GM21717 (cell line): ENCODE results near the gene ZNF433.
"Not testable (repeated sequence)": the region's sequence is repeated elsewhere in the genome, so short reads cannot be mapped to it uniquely, and the experiment has no call there.

Experiments
- ATAC-seq: cut with Tn5 transposase; IDR thresholded peaks from one replicate; pipeline ENCODE4 v1.9.1; 2021; ENCODE audit warnings: mild to moderate bottlenecking, moderate library complexity; ENCODE audit not compliant: unreplicated experiment

The ZNF433 gene

DNA sequence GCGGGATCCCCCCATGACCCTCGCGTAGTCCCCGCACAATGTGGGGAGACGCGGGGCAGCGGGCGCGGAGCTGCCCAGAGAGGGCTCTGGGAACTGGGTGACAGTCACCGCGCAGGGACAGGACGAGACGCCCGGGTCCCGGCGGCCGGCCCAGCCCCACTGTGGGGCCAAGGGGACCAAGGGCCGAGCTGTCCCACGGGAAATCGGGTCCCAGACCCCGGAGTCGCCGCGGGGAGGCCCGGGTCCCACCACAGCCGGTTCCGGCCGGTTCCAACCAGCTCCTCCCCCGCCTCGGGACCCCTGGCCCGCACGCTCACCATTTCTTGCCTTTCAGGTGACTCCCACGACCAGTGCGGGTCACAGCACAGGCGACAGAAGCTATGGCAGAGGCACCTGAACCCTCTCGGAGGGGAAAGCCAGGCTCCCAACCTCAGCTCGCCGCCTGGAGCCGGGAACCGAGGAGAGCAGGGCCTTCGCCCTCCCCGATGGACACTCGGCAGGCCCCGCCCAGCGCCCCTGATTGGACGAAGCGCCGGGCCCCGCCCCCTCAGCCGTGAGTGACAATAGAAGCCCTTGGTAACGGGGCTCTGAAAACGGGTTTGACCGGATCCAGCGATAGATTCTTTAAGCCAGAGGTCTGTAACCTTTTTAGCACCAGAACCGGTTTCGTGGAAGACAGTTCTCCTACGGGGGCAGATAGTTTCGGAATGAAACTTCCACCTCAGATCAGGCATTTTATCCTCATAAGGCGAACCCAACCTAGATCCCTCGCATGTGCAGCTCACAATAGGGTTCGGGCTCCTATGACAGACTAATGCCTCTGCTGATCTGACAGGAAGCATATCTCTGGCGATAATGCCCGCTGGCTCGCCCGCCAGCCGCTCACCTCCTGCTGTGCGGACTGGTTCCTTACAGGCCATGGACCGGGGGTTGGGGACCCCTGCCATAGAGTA lies at the start of gene ZNF433:
Gene ZNF433 (minus strand): TSS at position 460 of the 953 bp plus-strand sequence. CDS start 140 bp downstream, at position 320.
- peak; percentile 75 for ATAC-seq

DNA sequence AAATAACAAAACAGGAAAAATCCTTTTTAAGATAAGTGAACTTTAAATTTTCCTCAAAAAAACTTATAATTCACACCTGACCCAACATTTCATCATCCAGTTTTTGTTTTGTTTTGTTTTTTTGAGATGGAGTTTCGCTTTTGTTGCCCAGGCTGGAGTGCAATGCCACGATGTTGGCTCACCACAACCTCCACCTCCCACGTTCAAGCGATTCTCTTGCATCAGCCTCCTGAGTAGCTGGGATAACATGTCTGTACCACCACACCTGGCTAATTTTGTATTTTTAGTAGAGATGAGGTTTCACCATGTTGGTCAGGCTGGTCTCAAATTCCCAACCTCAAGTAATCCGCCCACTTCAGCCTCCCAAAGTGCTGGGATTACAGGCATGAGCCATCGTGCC lies 47.9 kb upstream of the ZNF433 start:
- not testable (repeated sequence) for ATAC-seq

DNA sequence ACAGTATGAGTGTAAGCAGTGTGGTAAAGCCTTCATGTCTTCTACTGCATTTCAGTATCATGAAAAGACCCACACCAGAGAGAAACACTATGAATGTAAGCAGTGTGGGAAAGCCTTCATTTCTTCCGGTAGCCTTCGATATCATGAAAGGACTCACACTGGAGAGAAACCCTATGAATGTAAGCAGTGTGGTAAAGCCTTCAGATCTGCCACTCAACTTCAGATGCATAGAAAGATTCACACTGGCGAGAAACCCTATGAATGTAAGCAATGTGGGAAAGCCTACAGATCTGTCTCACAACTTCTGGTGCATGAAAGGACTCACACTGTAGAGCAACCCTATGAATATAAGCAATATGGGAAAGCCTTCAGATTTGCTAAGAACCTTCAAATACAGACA lies 41.9 kb upstream of the ZNF433 start:
- no peak for ATAC-seq

DNA sequence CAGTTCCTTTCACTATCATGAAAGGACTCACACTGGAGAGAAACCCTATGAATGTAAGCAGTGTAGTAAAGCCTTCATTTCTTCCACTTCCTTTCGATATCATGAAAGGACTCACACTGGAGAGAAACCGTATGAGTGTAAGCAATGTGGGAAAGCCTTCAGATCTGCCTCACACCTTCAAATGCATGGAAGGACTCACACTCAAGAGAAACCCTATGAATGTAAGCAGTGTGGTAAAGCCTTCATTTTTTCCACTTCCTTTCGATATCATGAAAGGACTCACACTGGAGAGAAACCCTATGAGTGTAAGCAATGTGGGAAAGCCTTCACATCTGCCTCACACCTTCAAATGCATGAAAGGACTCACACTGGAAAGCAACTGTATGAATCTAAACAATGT lies 40.9 kb upstream of the ZNF433 start:
- ATAC-seq = not testable (repeated sequence)

DNA sequence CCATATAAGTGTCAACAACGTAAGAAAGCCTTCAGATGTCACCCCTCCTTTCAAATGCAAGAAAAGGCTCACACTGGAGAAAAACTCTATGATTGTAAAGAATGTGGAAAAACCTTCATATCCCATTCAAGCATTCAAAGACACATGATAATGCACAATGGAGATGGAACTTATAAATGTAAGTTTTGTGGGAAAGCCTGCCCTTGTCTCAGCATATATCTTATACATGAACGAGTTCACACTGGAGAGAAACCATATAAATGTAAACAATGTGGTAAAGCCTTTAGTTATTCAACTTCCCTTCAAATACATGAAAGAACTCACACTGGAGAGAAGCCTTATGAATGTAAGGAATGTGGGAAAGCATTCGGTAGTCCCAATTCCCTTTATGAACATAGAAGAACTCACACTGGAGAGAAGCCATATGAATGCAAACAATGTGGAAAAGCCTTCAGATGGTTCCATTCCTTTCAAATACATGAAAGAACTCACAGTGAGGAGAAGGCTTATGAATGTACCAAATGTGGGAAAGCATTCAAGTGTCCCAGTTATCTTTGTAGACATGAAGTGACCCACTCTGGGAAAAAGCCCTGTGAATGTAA lies 40.2 kb upstream of the ZNF433 start:
- no peak for ATAC-seq

DNA sequence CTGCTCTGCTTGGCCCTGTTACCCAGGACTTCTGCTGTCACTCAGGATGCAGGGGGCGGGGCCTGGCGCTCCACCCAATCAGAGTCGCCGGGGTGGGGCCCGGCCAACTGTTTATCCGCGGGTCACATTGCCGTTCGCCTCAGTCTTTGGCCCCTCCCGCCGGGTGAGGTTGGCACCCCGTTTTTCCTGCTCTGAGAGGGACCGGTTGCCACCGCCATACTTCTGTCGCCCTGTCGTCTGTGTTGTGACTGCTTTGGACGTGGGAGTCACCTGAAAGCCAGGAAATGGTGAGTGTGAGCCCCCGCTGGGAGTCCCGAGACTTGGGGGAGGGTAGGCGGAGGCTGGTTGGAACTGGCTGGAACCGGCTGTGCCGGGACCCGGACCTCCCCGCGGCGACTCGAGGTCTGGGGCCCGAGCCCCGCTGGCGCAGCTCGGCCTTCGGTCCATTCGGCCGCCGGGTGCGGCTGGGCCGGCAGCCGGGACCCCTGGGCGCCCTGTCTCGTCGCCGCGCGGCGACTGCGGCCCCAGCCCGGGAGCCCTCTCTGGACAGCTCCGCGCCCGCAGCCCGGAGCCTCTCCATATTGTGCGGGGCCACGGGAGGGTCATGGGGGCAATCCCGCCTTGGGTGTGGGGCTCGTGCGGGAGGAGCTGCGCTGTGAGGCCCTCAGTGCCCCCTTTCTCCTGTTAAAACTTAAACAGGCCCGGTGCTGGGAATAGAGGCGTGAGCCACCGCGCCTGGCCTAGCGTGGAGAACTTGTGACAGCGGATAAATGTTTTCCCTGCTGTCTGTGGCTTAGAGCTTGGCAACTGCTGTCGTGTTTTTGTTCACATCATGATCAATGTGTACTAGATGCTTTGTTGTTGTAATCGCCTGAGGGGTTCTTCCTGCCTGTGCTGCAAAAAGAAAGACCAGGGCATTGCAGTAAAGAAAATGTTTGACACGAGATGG lies 29.4 kb upstream of the ZNF433 start, which contains the start of gene ZNF844:
Gene ZNF844 (plus strand): TSS at position 142 of the 949 bp plus-strand sequence. CDS start 143 bp downstream, at position 285.
- peak; percentile 72 for ATAC-seq

DNA sequence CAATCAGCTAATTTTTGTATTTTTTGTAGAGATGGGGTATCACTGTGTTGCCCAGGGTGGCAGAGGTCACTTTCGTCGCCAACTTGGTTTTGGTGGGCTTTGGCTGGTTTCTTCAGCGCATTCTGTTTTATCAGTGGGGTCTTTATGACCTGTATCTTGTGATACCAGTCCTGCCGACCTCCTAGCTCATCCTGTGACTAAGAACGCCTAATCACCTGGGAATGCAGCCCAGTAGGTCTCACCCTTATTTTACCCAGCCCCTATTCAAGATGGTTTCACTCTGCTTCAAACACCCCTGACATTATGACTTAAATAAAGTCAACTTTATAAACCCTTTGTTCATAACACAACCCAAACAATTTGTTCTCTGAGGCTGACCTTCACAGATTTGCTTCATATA lies 20.3 kb upstream of the ZNF433 start:
- ATAC-seq = no peak

DNA sequence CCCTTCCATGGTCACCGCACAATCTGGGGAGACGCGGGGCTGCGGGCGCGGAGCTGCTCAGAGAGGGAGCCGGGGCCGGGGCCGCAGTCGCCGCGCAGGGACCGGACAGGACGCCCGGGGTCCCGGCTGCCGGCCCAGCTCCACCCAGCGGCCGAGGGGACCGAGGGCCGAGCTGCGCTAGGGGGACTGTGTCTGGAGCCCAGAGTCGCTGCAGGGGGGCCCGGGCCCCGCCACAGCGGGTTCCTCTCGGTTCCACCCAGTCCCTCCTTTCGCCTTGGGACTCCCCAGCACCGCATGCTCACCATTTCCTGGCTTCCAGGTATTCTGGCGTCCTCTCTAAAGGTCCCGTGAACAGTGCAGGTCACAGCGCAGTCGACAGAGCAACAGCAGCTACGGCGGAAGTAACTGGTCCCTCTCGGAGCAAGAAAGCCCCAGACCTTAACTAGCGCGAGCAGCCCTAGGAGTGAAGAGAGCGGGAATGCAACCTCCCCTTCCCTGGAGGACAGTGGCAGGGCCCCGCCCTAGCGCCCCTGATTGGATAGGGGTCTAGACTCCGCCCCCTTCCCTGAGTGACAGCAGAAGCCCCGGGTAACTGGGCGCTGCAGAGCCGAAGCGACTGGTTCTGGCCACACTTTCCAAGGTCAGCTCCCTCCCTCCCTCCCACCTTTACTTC lies 17.2 kb upstream of the ZNF433 start, which contains the start of gene ZNF878:
Gene ZNF878 (minus strand): TSS at position 465 of the 673 bp plus-strand sequence. CDS start 160 bp downstream, at position 305.
- ATAC-seq = peak; percentile 84

DNA sequence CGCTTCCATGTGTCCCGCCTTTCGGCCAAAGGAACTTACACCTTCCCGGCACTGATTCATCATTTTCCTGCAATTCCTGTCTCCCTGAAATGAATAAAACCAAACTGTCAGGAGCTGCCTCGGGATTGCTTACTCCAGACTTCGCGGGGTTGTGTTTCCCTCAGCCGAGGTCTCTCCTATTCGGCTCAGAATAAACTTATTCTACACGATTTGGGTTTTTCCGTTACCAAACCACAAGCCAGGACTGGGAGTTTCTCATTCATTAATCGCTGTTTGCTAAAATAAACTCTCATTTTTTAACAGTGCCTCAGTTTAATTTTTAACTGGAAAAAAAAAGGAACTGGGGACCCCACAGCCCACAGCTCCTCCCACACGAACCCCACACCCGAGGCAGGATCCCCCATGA lies 16.6 kb upstream of the ZNF433 start:
- ATAC-seq = no peak

DNA sequence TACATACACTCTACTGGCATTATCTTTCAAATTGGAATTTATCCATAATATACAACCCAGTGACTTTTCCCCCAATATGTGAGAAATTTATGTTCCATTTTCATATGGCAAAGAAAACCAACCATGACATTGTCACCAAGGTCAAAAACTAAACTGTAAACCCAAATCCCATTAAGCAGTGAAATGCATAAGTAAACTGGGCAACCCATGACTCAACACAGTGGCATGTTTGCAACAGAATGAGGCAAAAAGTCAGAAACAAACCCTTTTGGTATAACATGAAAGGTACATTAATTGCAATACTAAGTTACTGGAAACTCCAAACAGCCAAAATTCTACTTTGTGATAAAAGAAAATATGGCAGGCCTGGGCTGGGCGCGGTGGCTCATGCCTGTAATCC lies 12.4 kb upstream of the ZNF433 start:
- ATAC-seq = no peak

DNA sequence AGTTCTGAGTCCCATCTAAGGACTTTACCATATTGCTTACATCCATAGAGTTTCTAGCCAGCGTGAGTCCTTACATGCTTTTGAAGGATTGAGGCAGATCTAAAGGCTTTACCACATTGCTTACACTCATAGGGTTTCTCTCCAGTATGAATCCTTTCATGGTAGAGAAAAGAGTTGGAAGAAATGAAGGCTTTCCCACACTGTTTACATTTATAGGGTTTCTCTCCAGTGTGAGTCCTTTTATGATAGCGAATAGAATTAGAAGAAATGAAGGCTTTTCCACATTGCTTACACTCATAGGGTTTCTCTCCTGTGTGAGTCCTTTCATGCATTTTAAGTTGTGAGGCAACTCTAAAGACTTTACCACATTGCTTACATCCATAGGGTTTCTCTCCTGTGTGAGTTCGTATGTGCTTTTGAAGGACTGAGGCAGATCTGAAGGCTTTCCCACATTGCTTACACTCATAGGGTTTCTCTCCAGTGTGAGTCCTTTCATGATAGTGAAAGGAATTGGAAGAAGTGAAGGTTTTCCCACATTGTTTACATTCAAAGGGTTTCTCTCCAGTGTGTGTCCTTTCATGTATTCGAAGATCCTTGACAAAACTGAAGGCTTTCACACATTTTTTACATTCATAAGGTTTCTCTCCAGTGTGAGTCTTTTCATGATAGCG lies 8.4 kb upstream of the ZNF433 start:
- no peak for ATAC-seq

DNA sequence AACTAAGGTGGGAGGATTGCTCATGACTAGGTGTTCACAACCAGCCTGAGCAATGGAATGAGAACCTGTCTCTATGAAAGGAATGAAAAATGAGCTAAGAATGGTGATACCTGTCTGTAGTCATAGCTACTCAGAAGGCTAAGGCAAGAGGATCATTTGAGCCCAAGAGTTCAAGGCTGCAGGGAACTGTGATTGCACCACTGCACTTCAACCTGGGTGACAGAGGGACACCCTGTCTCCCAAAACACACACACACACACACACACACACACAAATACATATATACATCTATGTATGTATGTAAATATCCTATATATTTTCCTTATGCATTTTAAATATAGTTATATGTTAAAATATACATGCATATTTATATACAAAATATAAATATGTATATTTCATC lies 7.4 kb upstream of the ZNF433 start:
- no peak for ATAC-seq

DNA sequence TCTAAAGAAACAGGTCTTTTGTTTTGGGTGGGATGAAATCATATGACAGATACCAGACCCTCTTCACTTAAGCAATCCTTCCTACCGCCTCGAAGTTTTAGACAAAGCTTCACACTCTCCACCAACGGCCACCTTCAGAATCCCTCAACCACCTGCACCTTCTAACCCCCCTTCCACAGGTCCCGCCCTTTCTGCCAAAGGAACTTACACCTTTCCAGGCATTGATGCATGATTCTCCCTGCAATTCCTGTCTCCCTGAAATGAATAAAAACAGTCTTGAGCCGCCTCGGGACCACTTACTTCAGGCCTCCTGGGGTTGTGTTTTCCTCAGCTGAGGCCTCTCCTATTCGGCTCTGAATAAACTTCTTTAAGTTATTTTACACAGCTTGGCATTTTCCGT lies 859 bp downstream of the ZNF433 start:
- no peak for ATAC-seq

DNA sequence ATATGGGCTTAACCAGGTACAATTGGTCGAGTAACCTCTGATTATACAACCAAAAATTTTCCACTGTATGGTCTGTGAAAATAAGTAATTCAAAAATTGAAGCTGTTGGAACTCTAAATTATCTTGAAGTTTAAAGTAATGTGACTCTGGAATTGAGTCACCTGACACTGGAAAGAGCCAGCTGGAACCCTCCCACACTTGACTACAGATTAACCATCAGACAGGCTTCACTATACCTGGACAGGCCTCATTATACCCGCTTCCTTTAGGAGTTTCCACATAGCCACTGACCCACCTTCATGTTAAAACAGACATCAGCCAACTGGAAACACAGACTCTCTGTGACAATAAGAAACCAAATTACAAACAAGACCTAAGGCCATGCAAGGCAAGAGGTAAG lies 1.3 kb downstream of the ZNF433 start:
- no peak for ATAC-seq

DNA sequence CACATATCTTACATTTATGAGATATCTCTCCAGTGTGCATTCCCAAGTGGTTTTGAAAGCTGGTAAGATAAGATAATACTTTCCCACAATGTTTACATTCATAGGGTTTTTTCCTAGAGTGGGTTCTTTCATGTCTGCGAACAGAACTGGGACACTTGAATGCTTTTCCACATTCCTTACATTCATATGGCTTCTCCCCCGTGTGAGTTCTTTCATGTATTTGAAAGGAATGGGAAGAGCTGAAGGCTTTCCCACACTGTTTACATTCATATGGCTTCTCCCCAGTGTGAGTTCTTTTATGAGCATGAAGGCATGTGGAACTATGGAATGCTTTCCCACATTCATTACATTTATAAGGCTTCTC lies 19.7 kb downstream of the ZNF433 start:
- no peak for ATAC-seq

DNA sequence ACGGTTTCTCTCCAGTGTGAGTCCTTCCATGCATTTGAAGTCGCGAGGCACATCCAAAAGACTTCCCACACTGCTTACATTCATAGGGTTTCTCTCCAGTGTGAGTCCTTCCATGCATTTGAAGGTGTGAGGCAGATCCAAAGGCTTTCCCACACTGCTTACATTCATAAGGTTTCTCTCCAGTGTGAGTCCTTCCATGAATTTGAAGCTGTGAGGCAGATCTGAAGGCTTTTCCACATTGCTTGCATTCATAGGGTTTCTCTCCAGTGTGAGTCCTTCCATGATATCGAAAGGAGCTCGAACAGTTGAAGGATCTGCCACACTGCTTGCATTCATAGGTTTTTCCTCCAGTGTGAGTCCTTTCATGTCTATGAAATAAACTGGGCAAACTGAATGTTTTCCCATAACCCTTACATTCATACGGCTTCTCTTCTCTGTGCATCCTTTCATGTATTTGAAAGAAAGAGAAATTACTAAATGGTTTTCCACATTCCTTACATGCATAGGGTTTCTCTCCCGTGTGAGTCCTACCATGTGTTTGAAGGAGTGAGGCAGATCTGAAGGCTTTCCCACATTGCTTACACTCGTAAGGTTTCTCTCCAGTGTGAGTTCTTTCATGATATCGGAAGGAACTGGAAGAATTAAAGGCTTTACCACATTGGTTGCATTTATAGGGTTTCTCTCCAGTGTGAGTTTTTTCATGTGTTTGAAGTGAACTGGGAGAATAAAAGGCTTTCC lies 20.3 kb downstream of the ZNF433 start:
- ATAC-seq = no peak

DNA sequence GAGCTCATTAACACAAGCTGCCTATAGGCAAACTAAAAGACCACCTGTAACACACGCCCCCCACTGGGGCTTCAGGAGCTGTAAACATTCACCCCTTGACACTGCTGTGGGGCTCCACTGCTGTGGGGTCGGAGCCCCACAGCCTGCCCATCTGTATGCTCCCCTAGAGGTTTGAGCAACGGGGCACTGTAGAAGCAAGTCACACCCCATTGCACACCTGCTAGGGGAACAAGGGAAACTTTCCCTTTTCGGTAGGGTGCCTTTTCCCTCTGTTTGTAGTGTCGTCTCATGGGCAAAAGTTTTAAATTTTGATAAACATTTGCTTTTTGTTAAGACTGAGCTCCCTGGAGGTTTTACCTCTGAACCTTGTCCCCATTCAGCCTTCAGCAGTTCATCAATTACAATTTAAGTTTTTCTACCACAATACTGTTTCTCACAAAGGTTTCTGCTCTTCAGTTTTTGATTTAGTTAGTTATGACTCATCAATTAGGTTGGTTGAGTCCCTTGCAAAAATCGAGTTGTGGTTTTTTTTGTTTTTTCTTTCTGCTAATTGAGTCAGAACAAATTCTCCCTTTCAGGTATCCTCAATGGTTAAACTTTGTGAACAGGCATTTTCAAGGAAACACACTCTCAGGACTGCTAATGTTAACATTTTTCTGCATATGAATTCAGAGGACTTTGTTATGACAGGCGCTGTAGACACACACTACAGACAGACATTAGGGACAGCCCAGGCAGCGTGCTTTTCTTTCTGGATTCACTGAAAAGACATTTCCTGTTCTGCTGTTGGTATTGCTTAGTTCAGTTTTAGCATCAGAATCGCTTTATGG lies 35.1 kb downstream of the ZNF433 start:
- ATAC-seq = no peak

DNA sequence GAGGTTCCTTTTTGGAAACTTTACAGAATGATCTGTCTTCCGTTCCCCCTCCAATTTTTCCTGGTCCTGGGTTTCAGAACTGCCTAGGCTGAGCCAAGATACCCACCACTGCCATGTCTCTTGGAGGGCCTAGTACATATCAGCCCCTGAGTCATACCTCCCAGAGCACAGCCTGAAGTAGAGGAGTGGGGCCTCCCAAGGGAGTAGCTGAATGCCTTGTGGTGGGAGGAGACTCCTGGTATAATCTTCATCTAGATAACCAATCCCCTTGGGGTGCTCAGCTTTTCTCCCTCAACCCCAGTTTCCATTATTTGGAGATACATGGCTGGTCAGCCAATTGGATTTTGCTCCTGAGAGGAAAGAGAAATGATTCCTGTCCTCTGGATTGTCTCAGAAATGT lies 40.3 kb downstream of the ZNF433 start:
- no peak for ATAC-seq
